Aorta (tissue), 5 donors: Measurements from ENCODE around the gene TTC5. TPM values are rescaled to one million over a fixed set of nuclear protein-coding genes. Genes with fewer than 3 reads are reported as not detected.
"Not testable (repeated sequence)": the region's sequence is repeated elsewhere in the genome, so short reads cannot be mapped to it uniquely, and the experiment has no call there.

Source experiments
- ATAC-seq: fragments of 200-7000 bp; cut with Tn5 transposase; one replicate; pipeline ENCODE4 v1.9.1; 2022; ENCODE audit warnings: moderate library complexity; ENCODE audit not compliant: low FRiP score
- DNase-seq, 2 donors: peaks; one replicate each; pipeline ENCODE4 v3.0.0-alpha.2; 2020
- H3K27ac ChIP-seq, 2 donors: one replicate each; pipeline ENCODE4 v1.5.1; 2013; ENCODE audit warnings: low read length in 2 of 2, mild to moderate bottlenecking in 2 of 2, moderate library complexity in 2 of 2, control low read depth in 1 of 2, inconsistent platforms in 1 of 2, low read depth in 1 of 2
- H3K27me3 ChIP-seq, 2 donors: one replicate each; pipeline ENCODE4 v1.6.1; 2013; ENCODE audit warnings: control low read depth in 1 of 2, low read length in 1 of 2, mild to moderate bottlenecking in 1 of 2, moderate library complexity in 1 of 2; ENCODE audit not compliant: insufficient read depth in 2 of 2, control insufficient read depth in 1 of 2
- H3K36me3 ChIP-seq, 2 donors: one replicate each; pipeline ENCODE4 v1.6.1; 2013; ENCODE audit warnings: control low read depth in 1 of 2, low read length in 1 of 2, mild to moderate bottlenecking in 1 of 2; ENCODE audit not compliant: insufficient read depth in 2 of 2, control insufficient read depth in 1 of 2
- H3K4me1 ChIP-seq, 2 donors: one replicate each; pipeline ENCODE4 v1.6.1; 2013; ENCODE audit warnings: low read length in 2 of 2, control low read depth in 1 of 2, mild to moderate bottlenecking in 1 of 2, moderate library complexity in 1 of 2; ENCODE audit not compliant: insufficient read depth in 2 of 2, control insufficient read depth in 1 of 2
- H3K4me3 ChIP-seq, 2 donors: one replicate each; pipeline ENCODE4 v1.5.1; 2013; ENCODE audit warnings: low read length in 2 of 2, control low read depth in 1 of 2, mild to moderate bottlenecking in 1 of 2
- H3K9me3 ChIP-seq: one replicate; pipeline ENCODE4 v1.6.1; 2013; ENCODE audit warnings: mild to moderate bottlenecking, low read length; ENCODE audit not compliant: control insufficient read depth
- WGBS, 2 donors: extraction: QIAGEN DNeasy Blood & Tissue Kit; methylation state at CpG; one replicate each; pipeline ENCODE4 v1.1.7; 2013; 5-methylcytosine and 5-hydroxymethylcytosine counted together
- intact Hi-C, 2 donors: fragments of 100-400 bp; cut with DNase I; formaldehyde crosslinking; loops; one replicate each; pipeline versions ENCODE4 v1.14.2 to v1.15.0; 2022
- polyA plus RNA-seq, 2 donors: library from polyadenylated mRNA; stranded (reverse); fragments of 200-250 nt; gene quantifications; one replicate each; pipeline ENCODE4 v1.2.3, GENCODE V29; 2013
- total RNA-seq, 2 donors: library from RNA; stranded (reverse); fragmentation: NEBNext Ultra II Directional; extraction: Animal tissue kit (Norgen Biotek cat#: 25700); gene quantifications; one replicate each; pipeline ENCODE4 v1.2.1, GENCODE V29; 2021
- donor health status: healthy with polysubstance abuse.
- donor health status: Bipolar disorder and iron deficiency.
- donor health status: DM: no; HTN: no; CAD: no.
- donor health status: DM: no; HTN: no; CAD: no.
- donor health status: DM: yes; HTN: yes; CAD: no.

TTC5 gene
- total and polyA plus RNA-seq, 4 donors: 3.0 to 15.4 (median 8.1) TPM

DNA sequence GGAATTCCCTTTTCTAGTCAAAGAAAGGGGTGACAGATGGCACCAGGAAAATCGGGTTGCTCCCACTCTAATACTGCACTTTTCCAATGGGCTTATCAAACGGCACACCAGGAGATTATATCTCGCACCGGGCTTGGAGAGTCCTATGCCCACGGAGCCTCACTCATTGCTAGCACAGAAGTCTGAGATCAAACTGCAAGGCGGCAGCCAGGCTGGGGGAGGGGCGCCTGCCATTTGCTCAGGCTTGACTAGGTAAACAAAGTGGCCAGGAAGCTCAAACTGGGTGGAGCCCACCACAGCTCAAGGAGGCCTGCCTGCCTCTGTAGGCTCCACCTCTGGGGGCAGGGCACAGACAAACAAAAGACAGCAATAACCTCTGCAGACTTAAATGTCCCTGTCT, 25.5 kb downstream of the TTC5 start:
- intact Hi-C loops: not testable (repeated sequence)
- 98 to 99% methylated on average over 7 of the region's 7 CpGs for WGBS, 2 donors

GRCh38 chr14:20278414-20278813, 27.3 kb downstream of the TTC5 start:
- H3K27ac ChIP-seq: no peak overlapping the region
- intact Hi-C loops: no loop called here
- H3K36me3 ChIP-seq: peaks cover 0 to 2% of the 10 kb centered on the region in 2 donors
- 54 to 55% methylated on average over 1 of the region's 1 CpG for WGBS, 2 donors
- H3K27me3 ChIP-seq: no peaks in the 10 kb centered on the region
- DNase-seq (no peak), ATAC-seq (no peak)
- H3K9me3 ChIP-seq: no peaks in the 10 kb centered on the region
- no peaks in the 10 kb centered on the region for H3K4me1 ChIP-seq
- no peak overlapping the region for H3K4me3 ChIP-seq

More for the DNA sequence above, 25.5 kb downstream of the TTC5 start:
- not testable (repeated sequence) for H3K9me3 ChIP-seq, DNase-seq, H3K4me3 ChIP-seq, H3K27me3 ChIP-seq, H3K27ac ChIP-seq, H3K36me3 ChIP-seq, H3K4me1 ChIP-seq, ATAC-seq

- Histone ChIP-seq H3K27me3 (no peaks in the 10 kb centered on the region), H3K36me3 (peaks cover 0 to 2% of the 10 kb centered on the region in 2 donors), H3K27ac (no peak overlapping the region), H3K9me3 (peaks cover 1% of the 10 kb centered on the region), H3K4me1 (no peaks in the 10 kb centered on the region), H3K4me3 (no peak overlapping the region)
- WGBS, 2 donors: 91 to 98% methylated on average over 2 of the region's 2 CpGs
- intact Hi-C loops: no loop called here
- DNase-seq (no peak), ATAC-seq (no peak)
These were observed 28.3 kb downstream of the TTC5 start for GRCh38 chr14:20277409-20277808.

- ATAC-seq (no peak), DNase-seq (no peak)
- H3K27ac ChIP-seq: no peak overlapping the region
- H3K36me3 ChIP-seq: peaks cover 0 to 2% of the 10 kb centered on the region in 2 donors
- H3K4me1 ChIP-seq: no peaks in the 10 kb centered on the region
- no peaks in the 10 kb centered on the region for H3K27me3 ChIP-seq
- intact Hi-C loops: no loop called here
- H3K9me3 ChIP-seq: peaks cover 1% of the 10 kb centered on the region
- 99 to 100% methylated on average over 2 of the region's 2 CpGs for WGBS, 2 donors
- no peak overlapping the region for H3K4me3 ChIP-seq
These were observed 31.7 kb downstream of the TTC5 start for GRCh38 chr14:20274062-20274461.

- H3K9me3 ChIP-seq, H3K4me1 ChIP-seq, H3K27me3 ChIP-seq, DNase-seq, ATAC-seq, intact Hi-C loops, H3K4me3 ChIP-seq, H3K36me3 ChIP-seq, H3K27ac ChIP-seq: not testable (repeated sequence)
- WGBS, 2 donors: 90 to 94% methylated on average over 5 of the region's 5 CpGs
These were observed 41.4 kb downstream of the TTC5 start for GRCh38 chr14:20264361-20264760.

DNA sequence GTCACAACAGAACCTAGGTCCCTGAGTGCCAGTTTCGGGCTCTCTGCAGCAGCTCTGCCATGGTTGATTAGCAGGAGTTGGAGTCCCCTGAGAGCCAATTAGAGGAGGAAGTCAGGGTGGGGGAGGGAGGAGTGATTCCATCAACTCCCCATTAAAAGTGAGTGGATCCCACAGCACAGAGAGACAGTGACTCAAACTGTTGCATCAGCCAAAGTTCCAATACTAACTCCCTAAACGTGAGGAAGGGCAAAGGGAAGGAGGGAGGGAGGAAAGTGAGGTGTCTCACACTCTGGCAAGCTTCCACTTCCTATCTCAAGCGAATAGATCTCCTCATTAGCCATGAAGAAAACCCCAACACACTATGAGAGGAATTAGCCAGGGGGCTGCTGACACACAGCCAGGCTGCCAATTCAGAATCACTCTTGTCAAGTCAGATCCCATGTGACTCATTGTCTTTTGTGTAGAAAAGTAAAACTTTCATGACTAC, 43.1 kb downstream of the TTC5 start:
- ATAC-seq: no peak
- intact Hi-C loops: no loop called here
- H3K36me3 ChIP-seq: no peaks in the 10 kb centered on the region

DNA sequence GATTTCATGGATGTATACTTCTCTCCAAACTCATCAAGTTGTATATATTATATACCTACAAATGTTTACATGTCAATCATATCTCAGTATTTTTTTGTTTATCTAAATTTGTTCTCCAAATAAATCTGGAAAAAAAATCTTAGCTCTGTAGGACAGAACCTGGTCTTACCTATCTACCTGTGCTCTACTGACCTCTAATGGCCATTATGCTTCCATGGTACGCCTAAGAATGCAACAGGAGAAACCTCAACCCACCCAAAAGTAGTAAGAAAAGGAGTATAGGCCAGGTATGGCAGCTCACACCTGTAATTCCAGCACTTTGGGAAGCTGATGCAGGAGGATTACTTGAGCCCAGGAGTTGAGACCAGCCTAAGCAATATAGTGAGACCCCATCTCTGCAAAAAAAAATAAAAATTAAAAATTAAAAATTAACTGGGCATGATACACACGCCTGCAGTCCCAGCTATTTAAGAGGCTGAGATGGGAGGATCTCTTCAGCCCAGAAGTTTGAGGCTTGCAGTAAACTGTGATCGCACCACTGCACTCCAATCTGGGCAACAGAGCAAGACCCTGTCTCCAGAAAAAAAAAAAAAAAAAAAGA, 58.0 kb downstream of the TTC5 start:
- DNase-seq (no peak), ATAC-seq (no peak)
- no peaks in the 10 kb centered on the region for H3K36me3 ChIP-seq
- no peak overlapping the region for H3K4me3 ChIP-seq
- intact Hi-C loops: no loop called here
- no peaks in the 10 kb centered on the region for H3K27me3 ChIP-seq
- H3K4me1 ChIP-seq: no peaks in the 10 kb centered on the region
- H3K27ac ChIP-seq: no peak overlapping the region
- WGBS, 2 donors: 64% methylated on average over 3 of the region's 3 CpGs
- peaks cover 2% of the 10 kb centered on the region for H3K9me3 ChIP-seq

More for the DNA sequence above, 43.1 kb downstream of the TTC5 start:
- WGBS, 2 donors: 41 to 44% methylated on average over 3 of the region's 3 CpGs
- Histone ChIP-seq H3K9me3 (no peaks in the 10 kb centered on the region), H3K4me3 (no peak overlapping the region), H3K27ac (no peak overlapping the region), H3K4me1 (no peaks in the 10 kb centered on the region), H3K27me3 (no peaks in the 10 kb centered on the region)
- no peak for DNase-seq

Other genes starting within 250 kb of the TTC5 start
- not detected for gene OR4L1, start 245.9 kb downstream of the TTC5 start, total RNA-seq
- not detected for gene OR4L1, start 245.9 kb downstream of the TTC5 start, polyA plus RNA-seq
- not detected for gene OR4K17, start 195.2 kb downstream of the TTC5 start, total RNA-seq
- gene OR4K17, start 195.2 kb downstream of the TTC5 start, polyA plus RNA-seq: not detected
- gene OR4N5, start 167.1 kb downstream of the TTC5 start, total RNA-seq: not detected
- gene OR4N5, start 167.1 kb downstream of the TTC5 start, polyA plus RNA-seq: not detected
- gene OR11G2, start 115.1 kb downstream of the TTC5 start, total RNA-seq: not detected
- gene OR11G2, start 115.1 kb downstream of the TTC5 start, polyA plus RNA-seq: not detected
- not detected for gene OR11H6, start 82.2 kb downstream of the TTC5 start, total RNA-seq
- gene OR11H6, start 82.2 kb downstream of the TTC5 start, polyA plus RNA-seq: not detected
- not detected for gene OR11H7, start 77.0 kb downstream of the TTC5 start, total RNA-seq
- not detected for gene OR11H7, start 77.0 kb downstream of the TTC5 start, polyA plus RNA-seq
- not detected for gene OR11H4, start 66.7 kb downstream of the TTC5 start, total RNA-seq
- gene OR11H4, start 66.7 kb downstream of the TTC5 start, polyA plus RNA-seq: not detected
- gene CCNB1IP1, start 27.3 kb upstream of the TTC5 start, total RNA-seq: 10 to 100 TPM; 34.6 to 50.9 TPM
- 10 to 100 TPM; 65.5 to 75.4 TPM for gene CCNB1IP1, start 27.3 kb upstream of the TTC5 start, polyA plus RNA-seq
- gene PARP2, start 37.7 kb upstream of the TTC5 start, total RNA-seq: 10 to 100 TPM; 13.4 to 19.5 TPM
- 10 to 100 TPM; 13.4 to 21.4 TPM for gene PARP2, start 37.7 kb upstream of the TTC5 start, polyA plus RNA-seq
- 10 to 100 TPM; 49.0 to 62.4 TPM for gene TEP1, start 107.5 kb upstream of the TTC5 start, total RNA-seq
- 10 to 100 TPM; 10.3 to 28.2 TPM for gene TEP1, start 107.5 kb upstream of the TTC5 start, polyA plus RNA-seq
- gene KLHL33, start 130.2 kb upstream of the TTC5 start, total RNA-seq: 1 to 10 TPM in 1 of 2 donors, under 1 TPM in 1; 0.39 to 1.3 TPM
- under 1 TPM; 0.25 to 0.41 TPM for gene KLHL33, start 130.2 kb upstream of the TTC5 start, polyA plus RNA-seq
- 10 to 100 TPM; 27.5 to 40.0 TPM for gene OSGEP, start 148.9 kb upstream of the TTC5 start, total RNA-seq
- gene OSGEP, start 148.9 kb upstream of the TTC5 start, polyA plus RNA-seq: 10 to 100 TPM; 14.9 to 82.1 TPM
- gene APEX1, start 149.3 kb upstream of the TTC5 start, total RNA-seq: 10 to 100 TPM; 51.1 to 66.0 TPM
- 100 to 1,000 TPM in 1 of 2 donors, 10 to 100 TPM in 1; 84.8 to 122 TPM for gene APEX1, start 149.3 kb upstream of the TTC5 start, polyA plus RNA-seq
- 10 to 100 TPM; 25.9 to 27.6 TPM for gene PIP4P1, start 155.5 kb upstream of the TTC5 start, total RNA-seq
- 10 to 100 TPM; 15.8 to 42.7 TPM for gene PIP4P1, start 155.5 kb upstream of the TTC5 start, polyA plus RNA-seq
- 10 to 100 TPM; 46.2 to 54.1 TPM for gene PNP, start 163.5 kb upstream of the TTC5 start, total RNA-seq
- 10 to 100 TPM; 21.9 to 56.5 TPM for gene PNP, start 163.5 kb upstream of the TTC5 start, polyA plus RNA-seq
- gene RNASE10, start 199.6 kb upstream of the TTC5 start, total RNA-seq: under 1 TPM; 0.78 to 0.96 TPM
- gene RNASE10, start 199.6 kb upstream of the TTC5 start, polyA plus RNA-seq: not detected